Spleen (tissue), 11 donors: Measurements from ENCODE around the gene KHK. TPM values are rescaled to one million over a fixed set of nuclear protein-coding genes. Genes with fewer than 3 reads are reported as not detected.
A peak's percentile ranks its signal among the peaks of the same experiment; 100 is the strongest.

ENCODE experiments used
- DNase-seq: peaks from one replicate; pipeline ENCODE4 v3.0.0-alpha.2; 2020
- H3K27ac ChIP-seq, 8 donors: fragments of 200-600 bp; sonication (generic) in 7 of 8; 1 replicate in 4 of 8; 2 replicates in 4 of 8; pipeline versions ENCODE4 v1.5.0 to v1.8.0; 2016 to 2021; ENCODE audit warnings: inconsistent platforms in 4 of 8, mild to moderate bottlenecking in 4 of 8, moderate library complexity in 1 of 8
- H3K27me3 ChIP-seq, 7 donors: fragments of 200-600 bp; sonication (generic) in 6 of 7; replicated peaks in 1 of 7; 1 replicate in 4 of 7; 2 replicates in 3 of 7; pipeline versions ENCODE4 v1.5.0 to v1.8.0; 2016 to 2021; ENCODE audit warnings: inconsistent platforms in 3 of 7, mild to moderate bottlenecking in 1 of 7
- H3K36me3 ChIP-seq, 6 donors: fragments of 200-600 bp; sonication (generic) in 5 of 6; 1 replicate in 4 of 6; 2 replicates in 2 of 6; pipeline versions ENCODE4 v1.5.0 to v1.8.0; 2016 to 2021; ENCODE audit warnings: inconsistent platforms in 2 of 6
- H3K4me1 ChIP-seq, 6 donors: fragments of 200-600 bp; sonication (generic) in 5 of 6; 1 replicate in 3 of 6; 2 replicates in 3 of 6; pipeline versions ENCODE4 v1.5.0 to v1.8.0; 2016 to 2021; ENCODE audit warnings: inconsistent platforms in 3 of 6
- H3K4me3 ChIP-seq, 8 donors: fragments of 200-600 bp; sonication (generic) in 7 of 8; 1 replicate in 4 of 8; 2 replicates in 4 of 8; pipeline versions ENCODE4 v1.5.0 to v1.8.0; 2016 to 2021; ENCODE audit warnings: inconsistent platforms in 4 of 8, mild to moderate bottlenecking in 4 of 8, moderate library complexity in 2 of 8
- H3K9me3 ChIP-seq, 8 donors: fragments of 200-600 bp; sonication (generic) in 7 of 8; 1 replicate in 4 of 8; 2 replicates in 4 of 8; pipeline versions ENCODE4 v1.5.0 to v1.8.0; 2016 to 2021; ENCODE audit warnings: inconsistent platforms in 4 of 8
- POLR2A ChIP-seq, 3 donors: fragments of 450-650 bp; IDR thresholded peaks; one replicate each; pipeline ENCODE4 v1.5.1; 2017; ENCODE audit warnings: antibody characterized with exemption in 3 of 3, mild to moderate bottlenecking in 1 of 3
- POLR2AphosphoS5 ChIP-seq, 3 donors: sonication (generic); formaldehyde crosslinking; IDR thresholded peaks; one replicate each; pipeline ENCODE4 v1.5.1; 2017; ENCODE audit warnings: antibody characterized with exemption in 3 of 3
- WGBS, 5 donors: extraction: QIAGEN DNeasy Blood & Tissue Kit in 3 of 5; methylation state at CpG; one replicate each; pipeline versions ENCODE4 v1.1.5 to v1.1.7; 2013 to 2018; 5-methylcytosine and 5-hydroxymethylcytosine counted together
- intact Hi-C: fragments of 100-400 bp; cut with DNase I; formaldehyde crosslinking; loops from one replicate; pipeline ENCODE4 v1.15.0; 2023; ENCODE audit warnings: low total_unique reads
- polyA plus RNA-seq, 3 donors: library from polyadenylated mRNA; stranded (reverse); fragments of 200-250 nt; gene quantifications; one replicate each; pipeline ENCODE4 v1.2.1, GENCODE V29; 2013
- total RNA-seq, 7 donors: library from RNA; depleted of rRNA in 3 of 7; stranded (reverse); fragments of >200 nt in 3 of 7; fragmentation: NEBNext Ultra II Directional in 4 of 7; extraction: Animal tissue kit (Norgen Biotek cat#: 25700) in 4 of 7; gene quantifications; one replicate each; pipeline versions ENCODE4 v1.1.0 to v1.2.1, GENCODE V29; 2016 to 2021
- TF ChIP-seq, protein P1 (sequence below), 11 experiments: fragments of 200-600 bp in 7 of 11; fragments of 450-650 bp in 4 of 11; sonication (generic) in 4 of 11; IDR thresholded peaks in 8 of 11; conservative IDR thresholded peaks in 3 of 11; 1 replicate in 7 of 11; 2 replicates in 4 of 11; pipeline versions ENCODE4 v1.4.0 to v1.8.0; 2016 to 2021; ENCODE audit warnings: antibody characterized with exemption in 11 of 11, inconsistent platforms in 4 of 11, mild to moderate bottlenecking in 1 of 11
- donor health status: healthy with polysubstance abuse.
- donor health status: DM: no; HTN: no; CAD: no; lungs with moderate emphysema.
- donor health status: DM: no; HTN: no; CAD: no.
- donor health status: Bipolar disorder and iron deficiency.
- donor health status: healthy.
- donor health status: DM: no; HTN: no; CAD: no.
- donor health status: DM: yes; HTN: yes; CAD: no.

Gene KHK
- total and polyA plus RNA-seq, 10 donors, result 3.3 to 8.3 (median 4.0) TPM

- DNase-seq, result peak; percentile 64
- Histone ChIP-seq H3K27ac (peak overlapping the region in 1 of 8 donors; percentile 80), H3K4me3 (no peak overlapping the region), H3K9me3 (no peaks in the 10 kb centered on the region), H3K36me3 (peaks cover 5 to 91% (median 66%) of the 10 kb centered on the region in 6 donors), H3K27me3 (no peaks in the 10 kb centered on the region), H3K4me1 (peaks cover under 1 to 48% (median 31%) of the 10 kb centered on the region in 6 donors)
- intact Hi-C loops, result no loop called here
- WGBS, 5 donors, result 95 to 99% (median 97%) methylated on average over 6 of the region's 6 CpGs
- TF ChIP-seq POLR2AphosphoS5 (IDR thresholded peaks at IDR 0.05), result no peak
- no peak for TF ChIP-seq POLR2A (IDR thresholded peaks at IDR 0.05)
- TF ChIP-seq, protein P1, sequence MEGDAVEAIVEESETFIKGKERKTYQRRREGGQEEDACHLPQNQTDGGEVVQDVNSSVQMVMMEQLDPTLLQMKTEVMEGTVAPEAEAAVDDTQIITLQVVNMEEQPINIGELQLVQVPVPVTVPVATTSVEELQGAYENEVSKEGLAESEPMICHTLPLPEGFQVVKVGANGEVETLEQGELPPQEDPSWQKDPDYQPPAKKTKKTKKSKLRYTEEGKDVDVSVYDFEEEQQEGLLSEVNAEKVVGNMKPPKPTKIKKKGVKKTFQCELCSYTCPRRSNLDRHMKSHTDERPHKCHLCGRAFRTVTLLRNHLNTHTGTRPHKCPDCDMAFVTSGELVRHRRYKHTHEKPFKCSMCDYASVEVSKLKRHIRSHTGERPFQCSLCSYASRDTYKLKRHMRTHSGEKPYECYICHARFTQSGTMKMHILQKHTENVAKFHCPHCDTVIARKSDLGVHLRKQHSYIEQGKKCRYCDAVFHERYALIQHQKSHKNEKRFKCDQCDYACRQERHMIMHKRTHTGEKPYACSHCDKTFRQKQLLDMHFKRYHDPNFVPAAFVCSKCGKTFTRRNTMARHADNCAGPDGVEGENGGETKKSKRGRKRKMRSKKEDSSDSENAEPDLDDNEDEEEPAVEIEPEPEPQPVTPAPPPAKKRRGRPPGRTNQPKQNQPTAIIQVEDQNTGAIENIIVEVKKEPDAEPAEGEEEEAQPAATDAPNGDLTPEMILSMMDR (IDR thresholded peaks at IDR 0.05 in 8 of 11, conservative IDR thresholded peaks at IDR 0.05 in 3 of 11), result no peak
These were observed 47.1 kb upstream of the KHK start for GRCh38 chr2:27039426-27039825.

- intact Hi-C loops, result no loop called here
- Histone ChIP-seq H3K9me3 (no peaks in the 10 kb centered on the region), H3K4me3 (no peak overlapping the region), H3K4me1 (peaks cover 0 to 43% (median 28%) of the 10 kb centered on the region in 6 donors), H3K27me3 (no peaks in the 10 kb centered on the region), H3K27ac (peak overlapping the region in 4 of 8 donors; percentile 20 to 80 (median 74)), H3K36me3 (peaks cover 5 to 88% (median 66%) of the 10 kb centered on the region in 6 donors)
- TF ChIP-seq POLR2A (IDR thresholded peaks at IDR 0.05) (no peak), POLR2AphosphoS5 (IDR thresholded peaks at IDR 0.05) (no peak)
- TF ChIP-seq, protein P1 (IDR thresholded peaks at IDR 0.05 in 8 of 11, conservative IDR thresholded peaks at IDR 0.05 in 3 of 11), result no peak
- WGBS, 5 donors, result 88 to 99% (median 94%) methylated on average over 7 of the region's 7 CpGs
- DNase-seq, result peak; percentile 59
These were observed 46.7 kb upstream of the KHK start for GRCh38 chr2:27039871-27040270.

GRCh38 chr2:27040282-27040681 lies 46.3 kb upstream of the KHK start:
- Histone ChIP-seq H3K9me3 (no peaks in the 10 kb centered on the region), H3K27me3 (no peaks in the 10 kb centered on the region), H3K4me3 (no peak overlapping the region), H3K4me1 (peaks cover 0 to 39% (median 26%) of the 10 kb centered on the region in 6 donors), H3K27ac (peak overlapping the region in 5 of 8 donors; percentile 6 to 80 (median 72)), H3K36me3 (peaks cover 5 to 84% (median 62%) of the 10 kb centered on the region in 6 donors)
- intact Hi-C loops, result no loop called here
- peak; percentile 62 for DNase-seq
- TF ChIP-seq POLR2AphosphoS5 (IDR thresholded peaks at IDR 0.05), result peak in 1 of 3 donors; percentile 17
- TF ChIP-seq, protein P1 (IDR thresholded peaks at IDR 0.05 in 8 of 11, conservative IDR thresholded peaks at IDR 0.05 in 3 of 11), result no peak
- WGBS, 5 donors, result 93 to 99% (median 97%) methylated on average over 8 of the region's 8 CpGs

DNA sequence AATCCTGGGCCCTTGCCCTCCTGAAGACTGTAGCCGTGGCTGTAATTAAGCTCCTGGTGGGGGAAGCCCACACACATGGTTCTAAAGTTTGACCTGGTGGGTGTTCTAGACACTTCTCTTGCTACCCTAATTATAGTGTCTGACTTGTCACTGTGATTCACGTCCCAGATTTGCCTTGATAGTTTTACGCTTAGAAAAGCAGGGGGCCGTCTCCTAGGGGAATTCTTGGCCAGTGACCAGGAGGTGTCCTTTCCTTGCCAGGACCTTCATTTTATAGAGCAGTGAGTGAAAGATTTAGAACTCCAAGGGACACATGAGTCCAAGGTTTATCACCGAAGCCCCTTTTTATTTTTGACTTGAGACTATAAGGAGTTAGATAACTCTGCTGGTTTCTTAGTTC lies 44.8 kb upstream of the KHK start:
- Histone ChIP-seq H3K4me3 (no peak overlapping the region), H3K27ac (peak overlapping the region; percentile 10 to 80 (median 74)), H3K9me3 (no peaks in the 10 kb centered on the region), H3K4me1 (peaks cover 0 to 34% (median 24%) of the 10 kb centered on the region in 6 donors), H3K27me3 (no peaks in the 10 kb centered on the region), H3K36me3 (peaks cover 5 to 69% (median 47%) of the 10 kb centered on the region in 6 donors)
- no peak for DNase-seq
- intact Hi-C loops, result no loop called here
- no peak for TF ChIP-seq POLR2A (IDR thresholded peaks at IDR 0.05)
- TF ChIP-seq POLR2AphosphoS5 (IDR thresholded peaks at IDR 0.05), result no peak
- TF ChIP-seq, protein P1 (IDR thresholded peaks at IDR 0.05 in 8 of 11, conservative IDR thresholded peaks at IDR 0.05 in 3 of 11), result no peak
- 49 to 76% (median 56%) methylated on average over 5 of the region's 5 CpGs for WGBS, 5 donors
